ELR (cell line): ENCODE data around the gene ZNFX1.
"Not testable (repeated sequence)": the region's sequence is repeated elsewhere in the genome, so short reads cannot be mapped to it uniquely, and the experiment has no call there.

Source experiments
- DNase-seq: peaks from one replicate; pipeline ENCODE4 v3.0.0-alpha.2; 2015; ENCODE audit warnings: low read depth

ZNFX1 gene

GRCh38 chr20:49210101-49210756 is 67.6 kb downstream of the ZNFX1 start:
- DNase-seq, result peak; percentile 48

GRCh38 chr20:49207076-49207475 is 70.8 kb downstream of the ZNFX1 start:
- DNase-seq, result peak; percentile 23

GRCh38 chr20:49203746-49204145 is 74.1 kb downstream of the ZNFX1 start:
- DNase-seq, result no peak

- no peak for DNase-seq
Measured at GRCh38 chr20:49203011-49203410, 74.8 kb downstream of the ZNFX1 start.

- no peak for DNase-seq
Measured at GRCh38 chr20:49199729-49200293, 78.0 kb downstream of the ZNFX1 start.

GRCh38 chr20:49192944-49193518 is 84.8 kb downstream of the ZNFX1 start:
- not testable (repeated sequence) for DNase-seq
